ENCODE data around the gene RAMACL. TPM values are rescaled to one million over a fixed set of nuclear protein-coding genes. Genes with fewer than 3 reads are reported as not detected.

Gene RAMACL
- total and polyA plus RNA-seq, 4 donors: 0.22 to 0.59 (median 0.31) TPM

GRCh38 chr6:166541876-166542579, 44.5 kb downstream of the RAMACL start:
- no peak for TF ChIP-seq RXRA (IDR thresholded peaks at IDR 0.05)
- TF ChIP-seq RAD21 (IDR thresholded peaks at IDR 0.05): no peak
- TF ChIP-seq TAF1 (conservative IDR thresholded peaks at IDR 0.05): no peak
- no peak for TF ChIP-seq NR2F2 (IDR thresholded peaks at IDR 0.05)
- TF ChIP-seq SP1 (IDR thresholded peaks at IDR 0.05): no peak

GRCh38 chr6:166541366-166541765, 45.1 kb downstream of the RAMACL start:
- Histone ChIP-seq H3K9ac (ENCODE audit: low read depth in 1 of 2, low read length in 2 of 2) (no peak overlapping the region), H3K4me1 (ENCODE audit: control insufficient read depth in 4 of 4, insufficient read depth in 4 of 4, low read length in 3 of 4) (no peaks in the 10 kb centered on the region), H3K9me3 (ENCODE audit: control insufficient read depth in 4 of 4, low read length in 3 of 4) (no peaks in the 10 kb centered on the region), H3K27me3 (ENCODE audit: control insufficient read depth in 4 of 4, insufficient read depth in 4 of 4, low read length in 3 of 4) (no peaks in the 10 kb centered on the region), H3K4me3 (ENCODE audit: low read depth in 1 of 3, low read length in 3 of 3) (no peak overlapping the region), H3K27ac (ENCODE audit: low read depth in 1 of 2, low read length in 2 of 2) (no peak overlapping the region), H3K36me3 (ENCODE audit: control insufficient read depth in 4 of 4, insufficient read depth in 3 of 4, low read depth in 1 of 4, low read length in 3 of 4) (no peaks in the 10 kb centered on the region)
- WGBS: 90% methylated on average over 12 of the region's 12 CpGs
- TF ChIP-seq REST (IDR thresholded peaks at IDR 0.05): no peak
- no peak for TF ChIP-seq EGR1 (IDR thresholded peaks at IDR 0.05; ENCODE audit: low read depth in 2 of 2)
- TF ChIP-seq YY1 (IDR thresholded peaks at IDR 0.05): no peak
- TF ChIP-seq HNF4G (IDR thresholded peaks at IDR 0.05): no peak
- TF ChIP-seq FOXA1 (IDR thresholded peaks at IDR 0.05): no peak
- no peak for TF ChIP-seq MAX (IDR thresholded peaks at IDR 0.05)
- TF ChIP-seq JUND (IDR thresholded peaks at IDR 0.05): no peak
- TF ChIP-seq HNF4A (conservative IDR thresholded peaks at IDR 0.05): no peak
- no peak for TF ChIP-seq FOXA2 (IDR thresholded peaks at IDR 0.05)
- TF ChIP-seq GABPA (IDR thresholded peaks at IDR 0.05 in 1 of 2, conservative IDR thresholded peaks at IDR 0.05 in 1 of 2): no peak
- no peak for TF ChIP-seq ATF3 (IDR thresholded peaks at IDR 0.05)
- TF ChIP-seq TAF1 (conservative IDR thresholded peaks at IDR 0.05): no peak
- TF ChIP-seq CTCF (IDR thresholded peaks at IDR 0.05; ENCODE audit: low read depth, low read length, missing input control): no peak
- TF ChIP-seq RXRA (IDR thresholded peaks at IDR 0.05): no peak
- no peak for TF ChIP-seq NR2F2 (IDR thresholded peaks at IDR 0.05)
- TF ChIP-seq SP1 (IDR thresholded peaks at IDR 0.05): no peak
- TF ChIP-seq RAD21 (IDR thresholded peaks at IDR 0.05): no peak
- TF ChIP-seq ZBTB33 (IDR thresholded peaks at IDR 0.05): no peak
- DNase-seq (ENCODE audit: low spot score): no peak

More at GRCh38 chr6:166541876-166542579, 44.5 kb downstream of the RAMACL start:
- H3K9me3 ChIP-seq (ENCODE audit: control insufficient read depth in 4 of 4, low read length in 3 of 4): no peaks in the 10 kb centered on the region
- no peak overlapping the region for H3K27ac ChIP-seq (ENCODE audit: low read depth in 1 of 2, low read length in 2 of 2)
- no peak overlapping the region for H3K9ac ChIP-seq (ENCODE audit: low read depth in 1 of 2, low read length in 2 of 2)
- no peaks in the 10 kb centered on the region for H3K4me1 ChIP-seq (ENCODE audit: control insufficient read depth in 4 of 4, insufficient read depth in 4 of 4, low read length in 3 of 4)
- H3K4me3 ChIP-seq (ENCODE audit: low read depth in 1 of 3, low read length in 3 of 3): no peak overlapping the region
- WGBS: 78% methylated on average over 12 of the region's 12 CpGs
- no peaks in the 10 kb centered on the region for H3K36me3 ChIP-seq (ENCODE audit: control insufficient read depth in 4 of 4, insufficient read depth in 3 of 4, low read depth in 1 of 4, low read length in 3 of 4)
- DNase-seq (ENCODE audit: low spot score): no peak
- no peaks in the 10 kb centered on the region for H3K27me3 ChIP-seq (ENCODE audit: control insufficient read depth in 4 of 4, insufficient read depth in 4 of 4, low read length in 3 of 4)
